OCI-LY1 (cell line): ENCODE results near the gene SLC22A17.

Experiments used
- H2AFZ ChIP-seq: fragments of 200-600 bp; sonication (generic), shearing (Covaris generic); 2 replicates; pipeline ENCODE4 v1.6.0; 2014; ENCODE audit warnings: antibody characterized with exemption, mild to moderate bottlenecking, low read length
- H3F3A ChIP-seq: fragments of 200-600 bp; sonication (generic), shearing (Covaris generic); 2 replicates; pipeline ENCODE4 v1.6.0; 2014; ENCODE audit warnings: mild to moderate bottlenecking, antibody characterized with exemption, low read length, moderate library complexity; ENCODE audit not compliant: insufficient read depth
- H3K27ac ChIP-seq: fragments of 200-600 bp; sonication (generic); 2 replicates; pipeline ENCODE4 v1.5.1; 2014; ENCODE audit warnings: low read length, mixed run types, mild to moderate bottlenecking, low read depth; ENCODE audit not compliant: poor library complexity, severe bottlenecking
- H3K27me3 ChIP-seq: fragments of 200-600 bp; sonication (generic); 2 replicates; pipeline ENCODE4 v1.6.0; 2014; ENCODE audit warnings: antibody characterized with exemption, mild to moderate bottlenecking, low read length, moderate library complexity; ENCODE audit not compliant: insufficient read depth
- H3K36me3 ChIP-seq: fragments of 200-600 bp; sonication (generic); 2 replicates; pipeline ENCODE4 v1.6.1; 2014; ENCODE audit warnings: mild to moderate bottlenecking, antibody characterized with exemption, low read length, moderate library complexity, mixed read lengths; ENCODE audit not compliant: insufficient read depth
- H3K4me1 ChIP-seq: fragments of 200-600 bp; sonication (generic); 2 replicates; pipeline ENCODE4 v1.5.1; 2014; ENCODE audit warnings: mild to moderate bottlenecking, low read length, moderate library complexity; ENCODE audit not compliant: insufficient read depth, severe bottlenecking
- H3K4me2 ChIP-seq: fragments of 200-600 bp; sonication (generic), shearing (Covaris generic); 2 replicates; pipeline ENCODE4 v1.6.1; 2014; ENCODE audit warnings: low read length
- H3K4me3 ChIP-seq: fragments of 200-600 bp; sonication (generic); 2 replicates; pipeline ENCODE4 v1.5.1; 2014; ENCODE audit warnings: low read length, low read depth, mild to moderate bottlenecking, mixed read lengths; ENCODE audit not compliant: poor library complexity, severe bottlenecking
- H3K79me2 ChIP-seq: fragments of 200-600 bp; shearing (Covaris generic); 2 replicates; pipeline ENCODE4 v1.6.1; 2016; ENCODE audit warnings: mixed run types, low read length, mixed read lengths; ENCODE audit not compliant: insufficient read depth
- H3K9ac ChIP-seq: fragments of 200-600 bp; sonication (generic), shearing (Covaris generic); 2 replicates; pipeline ENCODE4 v1.6.1; 2014; ENCODE audit warnings: mild to moderate bottlenecking, low read length, mixed read lengths
- H3K9me2 ChIP-seq: fragments of 200-600 bp; sonication (generic), shearing (Covaris generic); 2 replicates; pipeline ENCODE4 v1.6.1; 2014; ENCODE audit warnings: low read depth, mild to moderate bottlenecking, low read length, mixed read lengths
- H3K9me3 ChIP-seq: fragments of 200-600 bp; shearing (Covaris generic); 2 replicates; pipeline ENCODE4 v1.6.1; 2014; ENCODE audit warnings: low read length, mixed read lengths
- H4K20me1 ChIP-seq: fragments of 200-600 bp; sonication (generic), shearing (Covaris generic); 2 replicates; pipeline ENCODE4 v1.6.0; 2016; ENCODE audit warnings: mild to moderate bottlenecking, low read length; ENCODE audit not compliant: insufficient read depth
- CTCF ChIP-seq: fragments of 200-600 bp; sonication (generic), shearing (Covaris generic); IDR thresholded peaks from 2 replicates; pipeline ENCODE4 v1.5.1; 2017; ENCODE audit warnings: mild to moderate bottlenecking, antibody characterized with exemption, low read length, moderate library complexity, mixed read lengths
- EZH2 ChIP-seq: fragments of 200-600 bp; sonication (generic), shearing (Covaris generic); IDR thresholded peaks from 2 replicates; pipeline ENCODE4 v1.8.0; 2017; ENCODE audit warnings: borderline replicate concordance, mixed run types, mild to moderate bottlenecking, antibody characterized with exemption, low read length, moderate library complexity, mixed read lengths

The SLC22A17 gene

DNA sequence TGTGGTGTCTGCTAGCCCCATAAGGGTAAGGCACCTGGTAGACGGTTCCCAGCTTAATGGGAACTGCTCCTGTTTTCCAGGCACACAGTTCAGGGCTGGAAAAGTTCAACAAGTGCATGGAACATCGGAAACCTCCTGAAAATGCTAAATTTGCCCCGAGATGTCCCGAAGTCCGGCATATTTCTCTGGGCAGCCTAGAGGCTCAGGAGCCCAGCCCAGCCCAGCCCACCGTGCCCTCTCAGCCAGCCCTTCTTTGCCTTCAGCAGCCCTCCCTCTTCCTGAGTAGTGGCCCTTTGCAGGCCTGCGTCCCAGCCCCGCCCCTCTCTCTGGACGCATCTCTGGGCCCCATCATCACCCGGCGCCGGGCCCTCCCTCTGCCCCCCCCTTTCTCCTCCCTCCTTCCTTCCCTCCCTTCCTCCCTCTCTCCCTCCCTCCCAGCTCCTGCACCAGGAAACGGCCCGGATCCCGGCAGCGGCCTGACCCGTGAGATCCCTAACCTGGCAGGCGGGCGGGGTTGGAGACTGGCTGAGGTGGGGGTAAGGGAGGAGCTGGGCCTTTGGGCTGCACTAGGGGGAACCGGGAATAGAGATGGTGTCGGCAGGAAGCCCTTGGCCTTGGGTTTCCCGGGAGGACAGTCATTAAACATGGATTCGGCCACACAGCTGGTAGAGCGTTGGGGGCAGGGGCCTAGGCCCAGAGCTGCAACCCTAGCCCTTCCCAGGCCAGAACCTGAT, 46.1 kb downstream of the SLC22A17 start, which contains the start of gene BCL2L2:
BCL2L2 (plus strand) TSS at position 422 of the 734 bp plus-strand sequence. CDS start 935 bp downstream, outside the sequence.
- peak within 1 kb of the TSS; percentile 30 for H3K4me3 ChIP-seq
- no peaks in the 10 kb centered on the region for H3K36me3 ChIP-seq
- H3K27ac ChIP-seq, result no peak within 1 kb of the TSS
- H3K79me2 ChIP-seq, result no peaks in the 10 kb centered on the region
- H3K4me2 ChIP-seq, result peak within 1 kb of the TSS; percentile 14; the same call in 1 of the 2 replicates
- H3K9me3 ChIP-seq, result no peaks in the 10 kb centered on the region
- no peak within 1 kb of the TSS for H2AFZ ChIP-seq
- H3K27me3 ChIP-seq, result no peaks in the 10 kb centered on the region; the same call in 1 of the 2 replicates
- H3K9ac ChIP-seq, result no peak within 1 kb of the TSS; the same call in 1 of the 2 replicates
- TF ChIP-seq EZH2, result no peak
- TF ChIP-seq CTCF, result no peak
- no peaks in the 10 kb centered on the region for H3F3A ChIP-seq
- H3K4me1 ChIP-seq, result peaks cover 12% of the 10 kb centered on the region
- no peaks in the 10 kb centered on the region for H4K20me1 ChIP-seq
- no peaks in the 10 kb centered on the region for H3K9me2 ChIP-seq

GRCh38 chr14:23302290-23303225, 50.1 kb downstream of the SLC22A17 start, which contains the start of gene PPP1R3E:
TSS of gene PPP1R3E (minus strand) at chr14:23302859. CDS start at chr14:23302576, 283 bp downstream.
- TF ChIP-seq CTCF, result no peak
- TF ChIP-seq EZH2, result no peak
- peak within 1 kb of the TSS; percentile 52; the same call in 1 of the 2 replicates for H2AFZ ChIP-seq
- no peaks in the 10 kb centered on the region for H3K9me2 ChIP-seq
- no peaks in the 10 kb centered on the region for H3K79me2 ChIP-seq
- peak within 1 kb of the TSS; percentile 65 for H3K27ac ChIP-seq
- H3K9ac ChIP-seq, result peak within 1 kb of the TSS; percentile 94
- H3K9me3 ChIP-seq, result no peaks in the 10 kb centered on the region
- no peaks in the 10 kb centered on the region for H3F3A ChIP-seq
- peak within 1 kb of the TSS; percentile 84 for H3K4me3 ChIP-seq
- H3K36me3 ChIP-seq, result peaks cover 17% of the 10 kb centered on the region; the same call in 1 of the 2 replicates
- H3K4me2 ChIP-seq, result peak within 1 kb of the TSS; percentile 94
- H3K27me3 ChIP-seq, result no peaks in the 10 kb centered on the region; the same call in 1 of the 2 replicates
- H4K20me1 ChIP-seq, result no peaks in the 10 kb centered on the region
- peaks cover 22% of the 10 kb centered on the region for H3K4me1 ChIP-seq

DNA sequence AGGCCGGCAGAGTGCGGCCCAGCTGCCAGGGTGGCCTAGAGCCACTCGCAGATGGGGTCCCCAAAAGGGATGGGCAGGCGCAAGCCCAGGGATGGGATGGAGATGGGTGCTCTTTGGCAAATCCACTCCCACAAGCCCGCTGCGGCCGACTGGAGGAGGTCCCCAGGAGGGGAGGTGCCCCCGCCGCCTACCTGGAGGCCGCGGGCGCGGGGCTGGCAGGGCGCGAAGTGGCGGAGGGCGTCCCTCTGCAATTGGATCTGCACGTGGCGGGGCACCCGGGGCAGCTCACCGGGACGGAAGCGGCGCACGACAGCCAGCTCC, 50.8 kb downstream of the SLC22A17 start:
- Histone ChIP-seq H3K4me1 (peaks cover 22% of the 10 kb centered on the region), H3K9me3 (no peaks in the 10 kb centered on the region), H3K4me3 (peak overlapping the region; percentile 84), H3K9ac (peak overlapping the region; percentile 94), H4K20me1 (no peaks in the 10 kb centered on the region), H3K27me3 (no peaks in the 10 kb centered on the region; the same call in 1 of the 2 replicates), H3K79me2 (no peaks in the 10 kb centered on the region), H3K27ac (peak overlapping the region; percentile 65), H3K9me2 (no peaks in the 10 kb centered on the region), H3F3A (no peaks in the 10 kb centered on the region), H3K36me3 (peaks cover 17% of the 10 kb centered on the region; the same call in 1 of the 2 replicates), H3K4me2 (peak overlapping the region; percentile 94), H2AFZ (peak overlapping the region; percentile 52; the same call in 1 of the 2 replicates)
- TF ChIP-seq EZH2 (no peak), CTCF (no peak)
